MCF 10A (cell line): ENCODE measurements around the gene THRAP3. TPM values are rescaled to one million over a fixed set of nuclear protein-coding genes. Genes with fewer than 3 reads are reported as not detected.
"Not testable (repeated sequence)": the region's sequence is repeated elsewhere in the genome, so short reads cannot be mapped to it uniquely, and the experiment has no call there.

Experiments used
- BruUV-seq: library from RNA; stranded (reverse); fragments of 400-500 nt; replicated peaks from 2 replicates; lab custom pipeline; 2021; lab: Mats Ljungman, UMichigan
- CTCF ChIA-PET: fragments of 300-600 bp; sonication (Branson Sonifier 250); formaldehyde crosslinking; extraction: SDS; loops from one replicate; lab custom pipeline; 2021; ENCODE audit warnings: antibody characterized with exemption, inconsistent platforms; lab: Yijun Ruan, JAX
- POLR2A ChIA-PET: fragments of 300-600, 350-650 bp; sonication (Branson Sonifier 250); formaldehyde crosslinking; extraction: SDS; loops from one replicate; lab custom pipeline; 2020; ENCODE audit warnings: antibody characterized with exemption, inconsistent platforms; lab: Yijun Ruan, JAX
- DNase-seq: peaks from one replicate; pipeline ENCODE4 v3.0.0-alpha.2; 2018; ENCODE audit not compliant: unreplicated experiment
- H3K27ac Mint-ChIP-seq: one replicate; pipeline ENCODE4 v1.8.0; 2022; ENCODE audit warnings: mild to moderate bottlenecking, low read depth, mixed read lengths; ENCODE audit not compliant: unreplicated experiment
- H3K27me3 Mint-ChIP-seq: one replicate; pipeline ENCODE4 v1.8.0; 2022; ENCODE audit warnings: mixed read lengths; ENCODE audit not compliant: insufficient read depth, unreplicated experiment
- H3K36me3 Mint-ChIP-seq: one replicate; pipeline ENCODE4 v1.8.0; 2022; ENCODE audit warnings: mild to moderate bottlenecking, moderate library complexity, mixed read lengths; ENCODE audit not compliant: insufficient read depth, unreplicated experiment
- H3K4me1 Mint-ChIP-seq: one replicate; pipeline ENCODE4 v1.8.0; 2022; ENCODE audit warnings: mixed read lengths; ENCODE audit not compliant: insufficient read depth, unreplicated experiment
- H3K4me3 Mint-ChIP-seq: one replicate; pipeline ENCODE4 v1.8.0; 2022; ENCODE audit warnings: mild to moderate bottlenecking, moderate library complexity, mixed read lengths; ENCODE audit not compliant: unreplicated experiment
- H3K9me3 Mint-ChIP-seq: one replicate; pipeline ENCODE4 v1.8.0; 2022; ENCODE audit warnings: mixed read lengths; ENCODE audit not compliant: unreplicated experiment
- CTCF ChIP-seq: fragments of 200-600 bp; IDR thresholded peaks from one replicate; pipeline ENCODE4 v1.8.0; 2022; ENCODE audit warnings: antibody characterized with exemption, mild to moderate bottlenecking; ENCODE audit not compliant: unreplicated experiment
- intact Hi-C: fragments of 100-400 bp; cut with micrococcal nuclease; formaldehyde crosslinking; loops from 2 replicates; pipeline ENCODE4 v1.14.1; 2022
- total RNA-seq: library from RNA; stranded (reverse); gene quantifications from 2 replicates; pipeline ENCODE4 v1.2.3, GENCODE V29; 2022

THRAP3 gene
- total RNA-seq, 1 experiment from 2014 or later = 92.2 TPM

- H3K36me3 Mint-ChIP-seq = peaks cover 48% of the 10 kb centered on the region
- ChIA-PET POLR2A (interaction anchor here (0.7 kb wide), 1 partner anchor 68 kb away, joined by 3 read pairs; no protein-coding TSS in a partner anchor), CTCF (interaction anchor here (1.2 kb wide), 1 partner anchor 30 kb away, joined by 5 read pairs; the partner anchor contains the start of gene TRAPPC3)
- no peak for DNase-seq
- H3K27ac Mint-ChIP-seq = no peak overlapping the region
- no peaks in the 10 kb centered on the region for H3K27me3 Mint-ChIP-seq
- no peak overlapping the region for H3K4me3 Mint-ChIP-seq
- BruUV-seq = no TSS peak
- no peak for TF ChIP-seq CTCF
- intact Hi-C loops = no loop called here
- peaks cover 9% of the 10 kb centered on the region for H3K4me1 Mint-ChIP-seq
- H3K9me3 Mint-ChIP-seq = no peaks in the 10 kb centered on the region
Observed at GRCh38 chr1:36179220-36179600, 45.0 kb upstream of the THRAP3 start.

- no TSS peak for BruUV-seq
- DNase-seq = no peak
- H3K36me3 Mint-ChIP-seq = peaks cover 40% of the 10 kb centered on the region
- peak overlapping the region; percentile 69 for H3K27ac Mint-ChIP-seq
- no peaks in the 10 kb centered on the region for H3K27me3 Mint-ChIP-seq
- no peaks in the 10 kb centered on the region for H3K9me3 Mint-ChIP-seq
- CTCF ChIA-PET = interaction anchor here (0.5 to 10.2 kb wide), 9 partner anchors 10 to 128 kb away, joined by 3 to 194 read pairs (median 3); partner anchors contain the start of gene TRAPPC3
- no peak overlapping the region for H3K4me3 Mint-ChIP-seq
- POLR2A ChIA-PET = interaction anchor here (0.7 to 1.3 kb wide), 3 partner anchors 13 to 109 kb away, joined by 3 to 5 read pairs (median 3); no protein-coding TSS in a partner anchor
- H3K4me1 Mint-ChIP-seq = peaks cover 14% of the 10 kb centered on the region
- no peak for TF ChIP-seq CTCF
- intact Hi-C loops = no loop called here
Observed at GRCh38 chr1:36182734-36183133, 41.5 kb upstream of the THRAP3 start.

GRCh38 chr1:36183309-36183856 is 40.9 kb upstream of the THRAP3 start:
- no peak for DNase-seq
- Mint-ChIP-seq H3K36me3 (peaks cover 40% of the 10 kb centered on the region), H3K9me3 (no peaks in the 10 kb centered on the region), H3K4me3 (no peak overlapping the region), H3K27ac (peak overlapping the region; percentile 69), H3K4me1 (peaks cover 20% of the 10 kb centered on the region), H3K27me3 (no peaks in the 10 kb centered on the region)
- no peak for TF ChIP-seq CTCF
- intact Hi-C loops = no loop called here
- ChIA-PET POLR2A (interaction anchor here (0.7 to 1.3 kb wide), 4 partner anchors 13 to 108 kb away, joined by 3 to 5 read pairs (median 3); partner anchors contain the start of gene THRAP3), CTCF (interaction anchor here (0.6 to 10.2 kb wide), 10 partner anchors 10 to 124 kb away, joined by 3 to 194 read pairs (median 4); partner anchors contain the start of gene TRAPPC3)
- no TSS peak for BruUV-seq

- TF ChIP-seq CTCF = peak; percentile 85
- Mint-ChIP-seq H3K4me1 (peaks cover 15% of the 10 kb centered on the region), H3K9me3 (no peaks in the 10 kb centered on the region), H3K36me3 (peaks cover 6% of the 10 kb centered on the region), H3K27me3 (no peaks in the 10 kb centered on the region), H3K4me3 (no peak overlapping the region), H3K27ac (peak overlapping the region; percentile 43)
- BruUV-seq = no TSS peak
- CTCF ChIA-PET = interaction anchor here (0.5 to 10.2 kb wide), 56 partner anchors 10 to 1157 kb away, joined by 3 to 194 read pairs (median 5); partner anchors contain the start of genes MAP7D1, SH3D21, THRAP3 and TRAPPC3
- intact Hi-C loops = loop anchor here (1.0 to 2.0 kb wide), 6 partner anchors 27 to 233 kb away; partner anchors contain the start of genes THRAP3 and TRAPPC3
- POLR2A ChIA-PET = interaction anchor here (0.9 to 3.9 kb wide), 8 partner anchors 13 to 257 kb away, joined by 4 to 61 read pairs (median 7); partner anchors contain the start of genes AGO3, MAP7D1, THRAP3 and TRAPPC3
- DNase-seq = peak; percentile 91
Observed at GRCh38 chr1:36187800-36188593, 36.2 kb upstream of the THRAP3 start.

GRCh38 chr1:36196805-36197204 is 27.4 kb upstream of the THRAP3 start:
- peaks cover 12% of the 10 kb centered on the region for H3K4me1 Mint-ChIP-seq
- POLR2A ChIA-PET, BruUV-seq, H3K4me3 Mint-ChIP-seq, intact Hi-C loops, H3K27ac Mint-ChIP-seq, H3K27me3 Mint-ChIP-seq, DNase-seq, H3K36me3 Mint-ChIP-seq, H3K9me3 Mint-ChIP-seq: not testable (repeated sequence)
- CTCF ChIA-PET = interaction anchor here (1.0 to 3.2 kb wide), 3 partner anchors 8 to 20 kb away, joined by 3 to 13 read pairs (median 3); no protein-coding TSS in a partner anchor
